H9 (cell line): ENCODE measurements around the gene MRPS5. TPM values are rescaled to one million over a fixed set of nuclear protein-coding genes. Genes with fewer than 3 reads are reported as not detected.

Source experiments
- DNase-seq: peaks from one replicate; pipeline ENCODE4 v3.0.0-alpha.2; 2017
- H2AFZ ChIP-seq: one replicate; pipeline ENCODE4 v1.6.1; 2013; ENCODE audit warnings: mild to moderate bottlenecking, low read length, control low read depth, moderate library complexity
- H2AK5ac ChIP-seq: 2 replicates; pipeline ENCODE4 v1.6.1; 2013; ENCODE audit warnings: low read length, control low read depth, mixed read lengths; ENCODE audit not compliant: insufficient read length
- H2BK120ac ChIP-seq: one replicate; pipeline ENCODE4 v1.6.1; 2013; ENCODE audit warnings: low read depth, mild to moderate bottlenecking, low read length, control low read depth, inconsistent platforms; ENCODE audit not compliant: poor library complexity, severe bottlenecking
- H2BK12ac ChIP-seq: 2 replicates; pipeline ENCODE4 v1.6.1; 2013; ENCODE audit warnings: low read length, control low read depth, mixed read lengths, low read depth; ENCODE audit not compliant: insufficient read length
- H2BK15ac ChIP-seq: 2 replicates; pipeline ENCODE4 v1.6.1; 2013; ENCODE audit warnings: low read depth, low read length, control low read depth
- H2BK20ac ChIP-seq: one replicate; pipeline ENCODE4 v1.6.1; 2013; ENCODE audit warnings: low read depth, mild to moderate bottlenecking, low read length, control low read depth, inconsistent platforms; ENCODE audit not compliant: poor library complexity, severe bottlenecking
- H2BK5ac ChIP-seq: 2 replicates; pipeline ENCODE4 v1.6.1; 2013; ENCODE audit warnings: low read length, control low read depth, mixed read lengths; ENCODE audit not compliant: insufficient read length
- H3K14ac ChIP-seq: 2 replicates; pipeline ENCODE4 v1.6.1; 2013; ENCODE audit warnings: low read length, control low read depth; ENCODE audit not compliant: insufficient read depth
- H3K18ac ChIP-seq: 2 replicates; pipeline ENCODE4 v1.6.1; 2013; ENCODE audit warnings: low read depth, mild to moderate bottlenecking, mixed read lengths, low read length, control low read depth; ENCODE audit not compliant: insufficient read length
- H3K23ac ChIP-seq: 2 replicates; pipeline ENCODE4 v1.6.1; 2013; ENCODE audit warnings: low read length, control low read depth, mixed read lengths, low read depth; ENCODE audit not compliant: insufficient read length
- H3K23me2 ChIP-seq: 2 replicates; pipeline ENCODE4 v1.6.1; 2013; ENCODE audit warnings: low read depth, mild to moderate bottlenecking, mixed read lengths, low read length, control low read depth; ENCODE audit not compliant: insufficient read length, poor library complexity, severe bottlenecking
- H3K27ac ChIP-seq: 2 replicates; pipeline ENCODE4 v1.5.1; 2013; ENCODE audit warnings: low read length, control low read depth, mixed read lengths, low read depth; ENCODE audit not compliant: insufficient read length
- H3K27me3 ChIP-seq: 2 replicates; pipeline ENCODE4 v1.6.1; 2013; ENCODE audit warnings: low read length, control low read depth, inconsistent platforms; ENCODE audit not compliant: insufficient read depth
- H3K4ac ChIP-seq: 2 replicates; pipeline ENCODE4 v1.6.1; 2013; ENCODE audit warnings: low read depth, mild to moderate bottlenecking, control low read depth, inconsistent platforms, low read length, moderate library complexity
- H3K4me1 ChIP-seq: 2 replicates; pipeline ENCODE4 v1.6.1; 2013; ENCODE audit warnings: low read length, control low read depth, inconsistent platforms; ENCODE audit not compliant: insufficient read depth
- H3K4me2 ChIP-seq: 2 replicates; pipeline ENCODE4 v1.6.1; 2013; ENCODE audit warnings: low read length, control low read depth, mixed read lengths; ENCODE audit not compliant: insufficient read length, insufficient read depth
- H3K56ac ChIP-seq: 2 replicates; pipeline ENCODE4 v1.6.1; 2013; ENCODE audit warnings: low read depth, mild to moderate bottlenecking, mixed read lengths, low read length, control low read depth; ENCODE audit not compliant: insufficient read length
- H3K79me1 ChIP-seq: 2 replicates; pipeline ENCODE4 v1.6.1; 2013; ENCODE audit warnings: low read depth, mild to moderate bottlenecking, moderate library complexity, low read length, control low read depth, inconsistent platforms; ENCODE audit not compliant: insufficient read depth, poor library complexity, severe bottlenecking
- H3K79me2 ChIP-seq: 2 replicates; pipeline ENCODE4 v1.6.1; 2013; ENCODE audit warnings: low read length, control low read depth, inconsistent platforms; ENCODE audit not compliant: insufficient read depth
- H3K9ac ChIP-seq: 2 replicates; pipeline ENCODE4 v1.6.1; 2013; ENCODE audit warnings: low read length, control low read depth, mixed read lengths; ENCODE audit not compliant: insufficient read length; ENCODE audit errors: extremely low read depth
- H3K9me3 ChIP-seq: one replicate; pipeline ENCODE4 v1.6.1; 2013; ENCODE audit warnings: low read depth, low read length, inconsistent platforms; ENCODE audit not compliant: control insufficient read depth
- H3T11ph ChIP-seq: one replicate; pipeline ENCODE4 v1.6.1; 2013; ENCODE audit warnings: mild to moderate bottlenecking, low read length, control low read depth, inconsistent platforms
- H4K20me1 ChIP-seq: one replicate; pipeline ENCODE4 v1.6.1; 2013; ENCODE audit not compliant: control insufficient read depth, insufficient read length, insufficient read depth
- H4K5ac ChIP-seq: 2 replicates; pipeline ENCODE4 v1.6.1; 2013; ENCODE audit warnings: low read depth, mild to moderate bottlenecking, mixed read lengths, low read length, control low read depth; ENCODE audit not compliant: insufficient read length
- H4K8ac ChIP-seq: replicated peaks from 2 replicates; pipeline ENCODE4 v1.6.1; 2013; ENCODE audit warnings: low read length, control low read depth, mixed read lengths, low read depth; ENCODE audit not compliant: insufficient read length
- H4K91ac ChIP-seq: 2 replicates; pipeline ENCODE4 v1.6.1; 2013; ENCODE audit warnings: low read depth, mild to moderate bottlenecking, moderate library complexity, mixed read lengths, low read length, control low read depth; ENCODE audit not compliant: insufficient read length
- H3K27ac Mint-ChIP-seq, 3 experiments: 2 replicates in 2 of 3; 3 replicates in 1 of 3; pipeline ENCODE4 v1.8.0; 2020 to 2021; ENCODE audit warnings: mixed read lengths in 3 of 3, mild to moderate bottlenecking in 1 of 3, moderate library complexity in 1 of 3
- H3K27me3 Mint-ChIP-seq: 2 replicates; pipeline ENCODE4 v1.8.0; 2021; ENCODE audit warnings: low read depth, mild to moderate bottlenecking, moderate library complexity, mixed read lengths
- H3K36me3 Mint-ChIP-seq, 3 experiments: 2 replicates in 2 of 3; 3 replicates in 1 of 3; pipeline ENCODE4 v1.8.0; 2020 to 2021; ENCODE audit warnings: low read depth in 3 of 3, mixed read lengths in 3 of 3; ENCODE audit not compliant: insufficient read depth in 1 of 3
- H3K4me1 Mint-ChIP-seq, 2 experiments: 2 replicates each; pipeline ENCODE4 v1.8.0; 2020; ENCODE audit warnings: mixed read lengths in 2 of 2
- H3K4me3 Mint-ChIP-seq, 2 experiments: 2 replicates in 1 of 2; 3 replicates in 1 of 2; pipeline ENCODE4 v1.8.0; 2020 to 2021; ENCODE audit warnings: mild to moderate bottlenecking in 2 of 2, mixed read lengths in 2 of 2, moderate library complexity in 1 of 2
- H3K9me3 Mint-ChIP-seq, 2 experiments: 2 replicates in 1 of 2; 3 replicates in 1 of 2; pipeline ENCODE4 v1.8.0; 2020; ENCODE audit warnings: mild to moderate bottlenecking in 2 of 2, mixed read lengths in 2 of 2, moderate library complexity in 1 of 2
- CTCF ChIP-seq: fragments of 200-600 bp; sonication (generic); conservative IDR thresholded peaks from 3 replicates; pipeline ENCODE4 v1.8.0; 2021; ENCODE audit warnings: antibody characterized with exemption, mild to moderate bottlenecking
- WGBS: extraction: QIAGEN DNeasy Blood & Tissue Kit; methylation state at CpG from one replicate; pipeline ENCODE4 v1.1.7; 2013; ENCODE audit warnings: missing lambda C conversion rate, low lambda C conversion rate, mixed read lengths; ENCODE audit not compliant: insufficient read length; ENCODE audit errors: extremely low coverage; 5-methylcytosine and 5-hydroxymethylcytosine counted together
- total RNA-seq: library from RNA; stranded (reverse); gene quantifications from 2 replicates; pipeline ENCODE4 v1.2.1, GENCODE V29; 2021

Gene MRPS5
- total RNA-seq, 1 experiment from 2014 or later, result 50.9 TPM

- no peaks in the 10 kb centered on the region for H3K27me3 ChIP-seq
- WGBS, result no CpG with 5 or more reads among the region's 16 CpGs
- no peak overlapping the region for H2BK5ac ChIP-seq
- peaks cover 2% of the 10 kb centered on the region for H3K79me1 ChIP-seq
- H2AK5ac ChIP-seq, result no peak overlapping the region
- H3K23me2 ChIP-seq, result peaks cover 10% of the 10 kb centered on the region
- no peak overlapping the region for H2BK120ac ChIP-seq
- no peak for DNase-seq
- H3K36me3 Mint-ChIP-seq, result peaks cover 0 to 2% (median 0%) of the 10 kb centered on the region in 3 experiments; a peak in 1 of 7 replicates
- H3K79me2 ChIP-seq, result no peaks in the 10 kb centered on the region
- no peak overlapping the region for H2BK12ac ChIP-seq
- no peak overlapping the region for H4K5ac ChIP-seq
- H3K4me3 Mint-ChIP-seq, result peak overlapping the region; percentile 99
- no peak overlapping the region for H3K4ac ChIP-seq
- no peaks in the 10 kb centered on the region; the same call in none of the 2 replicates for H3K27me3 Mint-ChIP-seq
- H3K14ac ChIP-seq, result no peak overlapping the region
- no peak for TF ChIP-seq CTCF
- no peak overlapping the region for H2BK20ac ChIP-seq
- no peaks in the 10 kb centered on the region; a peak in 2 of 5 replicates for H3K9me3 Mint-ChIP-seq
- H3K9ac ChIP-seq, result peak overlapping the region; percentile 74
- no peaks in the 10 kb centered on the region for H4K20me1 ChIP-seq
- H3K18ac ChIP-seq, result no peak overlapping the region
- no peak overlapping the region for H4K91ac ChIP-seq
- no peak overlapping the region for H3K56ac ChIP-seq
- H3K27ac ChIP-seq, result no peak overlapping the region
- no peaks in the 10 kb centered on the region for H3K9me3 ChIP-seq
- H3K4me1 Mint-ChIP-seq, result peaks cover 12 to 18% of the 10 kb centered on the region in 2 experiments
- no peak overlapping the region for H3T11ph ChIP-seq
- no peak overlapping the region for H4K8ac ChIP-seq
- peak overlapping the region in 2 of 3 experiments; percentile 96; a peak in 2 of 7 replicates for H3K27ac Mint-ChIP-seq
- H2BK15ac ChIP-seq, result no peak overlapping the region
- peak overlapping the region; percentile 94 for H3K4me2 ChIP-seq
- no peak overlapping the region for H2AFZ ChIP-seq
- no peaks in the 10 kb centered on the region; the same call in 1 of the 2 replicates for H3K4me1 ChIP-seq
- H3K23ac ChIP-seq, result no peak overlapping the region
Observed at GRCh38 chr2:95166065-95166763, 44.6 kb upstream of the MRPS5 start.
